Endodermal cell (in vitro differentiated cells): Measurements from ENCODE around the gene CAB39. TPM values are rescaled to one million over a fixed set of nuclear protein-coding genes. Genes with fewer than 3 reads are reported as not detected.

Experiments
- DNase-seq: peaks from one replicate; pipeline ENCODE4 v3.0.0-alpha.2; 2017
- H3K27ac ChIP-seq: 2 replicates; pipeline ENCODE4 v1.5.1; 2013; ENCODE audit warnings: mild to moderate bottlenecking, low read depth, low read length, moderate library complexity
- H3K27me3 ChIP-seq: 2 replicates; pipeline ENCODE4 v1.6.1; 2013; ENCODE audit warnings: mild to moderate bottlenecking, low read length, moderate library complexity; ENCODE audit not compliant: insufficient read depth, control insufficient read depth, poor library complexity, severe bottlenecking
- H3K36me3 ChIP-seq: 2 replicates; pipeline ENCODE4 v1.7.0; 2013; ENCODE audit warnings: mild to moderate bottlenecking, low read length, moderate library complexity; ENCODE audit not compliant: control insufficient read depth, insufficient read depth
- H3K4me1 ChIP-seq: one replicate; pipeline ENCODE4 v1.7.0; 2013; ENCODE audit warnings: low read length; ENCODE audit not compliant: control insufficient read depth, insufficient read depth
- H3K4me3 ChIP-seq: 2 replicates; pipeline ENCODE4 v1.5.1; 2013; ENCODE audit warnings: mild to moderate bottlenecking, low read length, moderate library complexity
- H3K9ac ChIP-seq: 2 replicates; pipeline ENCODE4 v1.6.1; 2013; ENCODE audit warnings: mild to moderate bottlenecking, low read length, moderate library complexity; ENCODE audit not compliant: poor library complexity, severe bottlenecking; ENCODE audit errors: extremely low read depth
- H3K9me3 ChIP-seq: 2 replicates; pipeline ENCODE4 v1.6.1; 2013; ENCODE audit warnings: mild to moderate bottlenecking, low read length, moderate library complexity; ENCODE audit not compliant: control insufficient read depth
- H3K27ac Mint-ChIP-seq: 2 replicates; pipeline ENCODE4 v1.8.0; 2020; ENCODE audit warnings: mixed read lengths
- H3K27me3 Mint-ChIP-seq: 2 replicates; pipeline ENCODE4 v1.8.0; 2021; ENCODE audit warnings: mild to moderate bottlenecking, mixed read lengths; ENCODE audit not compliant: insufficient read depth
- H3K36me3 Mint-ChIP-seq: 2 replicates; pipeline ENCODE4 v1.8.0; 2020; ENCODE audit warnings: low read depth, mixed read lengths
- H3K4me1 Mint-ChIP-seq: 2 replicates; pipeline ENCODE4 v1.8.0; 2020; ENCODE audit warnings: mixed read lengths
- H3K4me3 Mint-ChIP-seq: 2 replicates; pipeline ENCODE4 v1.8.0; 2020; ENCODE audit warnings: mild to moderate bottlenecking, moderate library complexity, mixed read lengths
- H3K9me3 Mint-ChIP-seq: 2 replicates; pipeline ENCODE4 v1.8.0; 2020; ENCODE audit warnings: mild to moderate bottlenecking, mixed read lengths
- WGBS, 2 experiments: methylation state at CpG; one replicate each; pipeline versions ENCODE4 v1.1.5 to v1.1.7; 2013; ENCODE audit warnings: missing lambda C conversion rate in 2 of 2, mixed read lengths in 1 of 2; ENCODE audit not compliant: insufficient coverage in 1 of 2, insufficient read length in 1 of 2; 5-methylcytosine and 5-hydroxymethylcytosine counted together
- total RNA-seq, 2 donors: library from RNA; stranded (reverse); fragmentation: NEBNext Ultra II Directional in 1 of 2; extraction: Animal tissue kit (Norgen Biotek cat#: 25700) in 1 of 2; gene quantifications; 2 replicates in 1 of 2; 3 replicates in 1 of 2; pipeline ENCODE4 v1.2.1, GENCODE V29; 2021
- TF ChIP-seq, protein P1 (sequence below): fragments of 200-600 bp; sonication (generic); conservative IDR thresholded peaks from 2 replicates; pipeline ENCODE4 v1.5.0; 2021; ENCODE audit warnings: antibody characterized with exemption, mild to moderate bottlenecking

The CAB39 gene
- total RNA-seq, 2 donors from 2014 or later = 41.4 to 48.4 TPM

DNA sequence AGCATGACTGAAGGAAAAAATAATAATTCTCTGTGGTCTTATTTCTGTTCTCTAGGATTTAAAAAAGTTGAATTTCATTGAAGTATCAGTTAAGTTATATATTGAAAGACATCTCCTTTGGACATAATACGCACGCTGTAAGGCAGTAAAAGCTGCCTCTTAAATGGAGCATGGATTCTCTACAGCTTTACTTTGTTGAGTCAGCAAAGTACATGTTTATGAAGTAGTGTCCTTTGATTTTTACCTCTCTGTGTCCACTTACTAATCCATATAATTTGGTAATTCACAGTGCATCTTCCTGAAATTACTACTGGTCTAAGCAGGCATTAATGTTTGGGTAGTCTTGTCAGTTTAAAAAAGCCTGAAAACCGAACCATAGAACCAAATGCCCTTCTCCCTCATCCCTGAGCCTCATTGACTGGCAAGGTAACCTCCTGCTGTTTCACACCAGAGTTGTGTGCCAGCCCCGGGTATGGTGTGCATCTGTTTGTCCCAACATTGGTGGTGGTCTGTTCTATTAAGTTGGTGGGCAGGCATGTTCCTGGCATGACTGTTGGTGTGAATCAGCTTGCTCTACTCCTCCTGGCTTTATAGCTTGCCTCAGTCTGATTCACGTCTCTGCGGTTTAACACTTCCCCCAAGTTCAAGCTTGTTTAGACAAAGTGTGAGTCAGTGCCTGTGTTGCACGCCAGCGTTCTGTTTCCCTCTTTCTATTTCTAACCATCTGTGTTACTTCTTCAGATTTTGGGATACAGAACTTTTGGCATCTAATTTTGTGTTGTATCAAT, 81.1 kb downstream of the CAB39 start:
- peaks cover 13% of the 10 kb centered on the region for H3K9me3 ChIP-seq
- no peak overlapping the region for H3K9ac ChIP-seq
- Mint-ChIP-seq H3K36me3 (peaks cover 49% of the 10 kb centered on the region), H3K27ac (no peak overlapping the region), H3K9me3 (peaks cover 10% of the 10 kb centered on the region), H3K27me3 (no peaks in the 10 kb centered on the region), H3K4me3 (no peak overlapping the region), H3K4me1 (peaks cover 7% of the 10 kb centered on the region)
- peaks cover 2% of the 10 kb centered on the region for H3K4me1 ChIP-seq
- no peak overlapping the region for H3K27ac ChIP-seq
- peaks cover 55% of the 10 kb centered on the region for H3K36me3 ChIP-seq
- TF ChIP-seq, protein P1, sequence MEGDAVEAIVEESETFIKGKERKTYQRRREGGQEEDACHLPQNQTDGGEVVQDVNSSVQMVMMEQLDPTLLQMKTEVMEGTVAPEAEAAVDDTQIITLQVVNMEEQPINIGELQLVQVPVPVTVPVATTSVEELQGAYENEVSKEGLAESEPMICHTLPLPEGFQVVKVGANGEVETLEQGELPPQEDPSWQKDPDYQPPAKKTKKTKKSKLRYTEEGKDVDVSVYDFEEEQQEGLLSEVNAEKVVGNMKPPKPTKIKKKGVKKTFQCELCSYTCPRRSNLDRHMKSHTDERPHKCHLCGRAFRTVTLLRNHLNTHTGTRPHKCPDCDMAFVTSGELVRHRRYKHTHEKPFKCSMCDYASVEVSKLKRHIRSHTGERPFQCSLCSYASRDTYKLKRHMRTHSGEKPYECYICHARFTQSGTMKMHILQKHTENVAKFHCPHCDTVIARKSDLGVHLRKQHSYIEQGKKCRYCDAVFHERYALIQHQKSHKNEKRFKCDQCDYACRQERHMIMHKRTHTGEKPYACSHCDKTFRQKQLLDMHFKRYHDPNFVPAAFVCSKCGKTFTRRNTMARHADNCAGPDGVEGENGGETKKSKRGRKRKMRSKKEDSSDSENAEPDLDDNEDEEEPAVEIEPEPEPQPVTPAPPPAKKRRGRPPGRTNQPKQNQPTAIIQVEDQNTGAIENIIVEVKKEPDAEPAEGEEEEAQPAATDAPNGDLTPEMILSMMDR = no peak
- H3K27me3 ChIP-seq = no peaks in the 10 kb centered on the region
- WGBS, 2 experiments = 88 to 92% methylated on average over 4 to 8 of the region's 8 CpGs
- no peak for DNase-seq
- H3K4me3 ChIP-seq = no peak overlapping the region

DNA sequence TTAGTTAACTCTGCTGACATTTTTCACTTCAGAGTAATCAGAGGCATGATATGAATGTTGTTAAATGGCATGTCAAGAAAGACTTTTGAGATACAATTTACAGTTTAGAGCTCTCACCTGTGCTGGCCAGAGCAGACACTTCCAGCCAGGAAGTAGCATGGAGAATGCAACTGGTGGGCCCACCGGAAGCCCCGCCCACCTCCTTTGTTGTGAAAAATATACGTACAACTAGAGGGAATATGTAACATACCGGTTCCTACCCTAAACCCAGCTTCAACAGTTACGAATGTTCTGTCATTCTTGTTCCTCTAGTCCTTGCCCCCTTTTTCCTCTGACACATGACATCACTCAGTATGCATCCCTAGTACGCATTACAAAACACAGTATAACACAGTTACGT, 81.9 kb downstream of the CAB39 start:
- no peak overlapping the region for H3K4me3 Mint-ChIP-seq
- 92 to 95% methylated on average over 4 to 7 of the region's 7 CpGs for WGBS, 2 experiments
- no peak for DNase-seq

DNA sequence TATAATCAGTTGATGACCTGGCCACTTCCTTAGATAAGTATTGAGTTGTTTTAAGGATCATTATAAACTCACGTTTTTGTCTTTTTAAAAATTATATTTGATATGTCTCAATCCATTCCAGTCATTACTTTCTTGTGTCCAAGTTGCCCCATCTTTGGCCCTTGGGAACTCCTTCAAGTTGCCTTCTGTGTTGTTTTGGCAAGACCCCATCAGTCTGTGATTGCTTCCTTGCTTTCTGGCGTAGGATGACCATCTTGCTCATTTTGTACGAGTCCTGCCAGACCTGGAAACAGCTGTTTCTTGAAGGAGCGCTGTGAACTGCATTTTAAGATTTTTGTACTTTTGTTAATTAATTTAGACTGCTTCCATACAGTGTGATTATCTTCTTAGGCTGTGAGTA, 83.2 kb downstream of the CAB39 start:
- H3K27ac ChIP-seq = no peak overlapping the region
- H3K27me3 Mint-ChIP-seq = no peaks in the 10 kb centered on the region
- H3K4me3 Mint-ChIP-seq = no peak overlapping the region
- no peaks in the 10 kb centered on the region for H3K9me3 ChIP-seq
- H3K9me3 Mint-ChIP-seq = no peaks in the 10 kb centered on the region
- H3K4me3 ChIP-seq = no peak overlapping the region
- no peak for DNase-seq
- TF ChIP-seq, protein P1 = no peak
- H3K27ac Mint-ChIP-seq = no peak overlapping the region
- no peak overlapping the region for H3K9ac ChIP-seq
- WGBS, 2 experiments = 89 to 100% methylated on average over 2 to 4 of the region's 4 CpGs
- H3K4me1 ChIP-seq = peaks cover 2% of the 10 kb centered on the region
- H3K27me3 ChIP-seq = no peaks in the 10 kb centered on the region
- H3K36me3 Mint-ChIP-seq = peaks cover 43% of the 10 kb centered on the region
- H3K4me1 Mint-ChIP-seq = peaks cover 7% of the 10 kb centered on the region
- peaks cover 56% of the 10 kb centered on the region for H3K36me3 ChIP-seq

More for the DNA sequence above, 81.9 kb downstream of the CAB39 start:
- Histone ChIP-seq H3K36me3 (peaks cover 53% of the 10 kb centered on the region), H3K9me3 (peaks cover 6% of the 10 kb centered on the region), H3K27ac (no peak overlapping the region), H3K4me1 (peaks cover 2% of the 10 kb centered on the region), H3K9ac (no peak overlapping the region), H3K4me3 (no peak overlapping the region), H3K27me3 (no peaks in the 10 kb centered on the region)
- no peaks in the 10 kb centered on the region for H3K27me3 Mint-ChIP-seq
- peaks cover 44% of the 10 kb centered on the region for H3K36me3 Mint-ChIP-seq
- H3K27ac Mint-ChIP-seq = no peak overlapping the region
- TF ChIP-seq, protein P1 = no peak
- H3K4me1 Mint-ChIP-seq = peaks cover 7% of the 10 kb centered on the region
- H3K9me3 Mint-ChIP-seq = peaks cover 2% of the 10 kb centered on the region
